HG02970 (cell line): ENCODE measurements around the gene SETX.
"Not testable (repeated sequence)": the region's sequence is repeated elsewhere in the genome, so short reads cannot be mapped to it uniquely, and the experiment has no call there.

Experiments used
- ATAC-seq: cut with Tn5 transposase; IDR thresholded peaks from one replicate; pipeline ENCODE4 v1.9.1; 2021; ENCODE audit warnings: mild to moderate bottlenecking, moderate library complexity, moderate number of reproducible peaks; ENCODE audit not compliant: unreplicated experiment, low FRiP score

The SETX gene, protein sequence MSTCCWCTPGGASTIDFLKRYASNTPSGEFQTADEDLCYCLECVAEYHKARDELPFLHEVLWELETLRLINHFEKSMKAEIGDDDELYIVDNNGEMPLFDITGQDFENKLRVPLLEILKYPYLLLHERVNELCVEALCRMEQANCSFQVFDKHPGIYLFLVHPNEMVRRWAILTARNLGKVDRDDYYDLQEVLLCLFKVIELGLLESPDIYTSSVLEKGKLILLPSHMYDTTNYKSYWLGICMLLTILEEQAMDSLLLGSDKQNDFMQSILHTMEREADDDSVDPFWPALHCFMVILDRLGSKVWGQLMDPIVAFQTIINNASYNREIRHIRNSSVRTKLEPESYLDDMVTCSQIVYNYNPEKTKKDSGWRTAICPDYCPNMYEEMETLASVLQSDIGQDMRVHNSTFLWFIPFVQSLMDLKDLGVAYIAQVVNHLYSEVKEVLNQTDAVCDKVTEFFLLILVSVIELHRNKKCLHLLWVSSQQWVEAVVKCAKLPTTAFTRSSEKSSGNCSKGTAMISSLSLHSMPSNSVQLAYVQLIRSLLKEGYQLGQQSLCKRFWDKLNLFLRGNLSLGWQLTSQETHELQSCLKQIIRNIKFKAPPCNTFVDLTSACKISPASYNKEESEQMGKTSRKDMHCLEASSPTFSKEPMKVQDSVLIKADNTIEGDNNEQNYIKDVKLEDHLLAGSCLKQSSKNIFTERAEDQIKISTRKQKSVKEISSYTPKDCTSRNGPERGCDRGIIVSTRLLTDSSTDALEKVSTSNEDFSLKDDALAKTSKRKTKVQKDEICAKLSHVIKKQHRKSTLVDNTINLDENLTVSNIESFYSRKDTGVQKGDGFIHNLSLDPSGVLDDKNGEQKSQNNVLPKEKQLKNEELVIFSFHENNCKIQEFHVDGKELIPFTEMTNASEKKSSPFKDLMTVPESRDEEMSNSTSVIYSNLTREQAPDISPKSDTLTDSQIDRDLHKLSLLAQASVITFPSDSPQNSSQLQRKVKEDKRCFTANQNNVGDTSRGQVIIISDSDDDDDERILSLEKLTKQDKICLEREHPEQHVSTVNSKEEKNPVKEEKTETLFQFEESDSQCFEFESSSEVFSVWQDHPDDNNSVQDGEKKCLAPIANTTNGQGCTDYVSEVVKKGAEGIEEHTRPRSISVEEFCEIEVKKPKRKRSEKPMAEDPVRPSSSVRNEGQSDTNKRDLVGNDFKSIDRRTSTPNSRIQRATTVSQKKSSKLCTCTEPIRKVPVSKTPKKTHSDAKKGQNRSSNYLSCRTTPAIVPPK (N-terminal part only)

DNA sequence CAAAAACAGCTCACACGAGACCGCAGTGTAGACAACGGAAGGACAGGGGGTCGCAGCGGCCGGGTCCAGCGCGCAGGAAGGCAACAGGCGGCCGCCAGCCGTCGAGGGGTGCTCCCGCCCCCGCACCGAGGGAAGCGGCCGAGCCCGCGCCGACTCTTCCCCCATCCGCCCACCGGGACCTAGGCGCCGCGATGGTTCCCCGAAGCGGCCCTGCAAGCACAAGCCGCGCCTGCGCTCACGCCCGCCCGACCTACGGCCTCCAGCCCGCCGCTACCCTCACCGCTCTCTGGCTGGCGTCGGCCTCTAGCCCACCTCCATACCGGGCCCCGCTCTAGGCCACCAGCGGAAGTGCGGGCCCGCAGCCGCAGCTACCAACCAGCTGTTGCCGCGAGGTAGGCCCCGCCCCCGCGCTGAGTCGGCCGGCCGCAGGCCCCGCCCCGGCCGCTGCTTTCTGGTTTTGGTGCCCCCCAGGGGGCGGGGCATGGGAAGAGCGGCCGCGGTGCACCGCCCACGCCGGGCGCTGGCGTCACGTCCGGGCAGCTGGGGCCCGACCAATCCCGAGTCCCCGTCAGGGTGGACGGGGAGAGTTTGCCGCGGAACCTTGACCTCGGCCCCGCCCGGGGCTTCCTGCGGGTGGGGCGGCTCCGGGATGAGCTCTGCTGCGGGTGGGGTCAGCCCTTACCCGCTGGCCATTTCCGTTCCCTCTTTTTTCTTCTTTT is at the start of gene SETX:
TSS of gene SETX (minus strand) at position 350 of the 719 bp plus-strand sequence. CDS start 5,558 bp downstream, outside the sequence.
- peak; percentile 88 for ATAC-seq

- ATAC-seq = no peak
These were observed 49.6 kb upstream of the SETX start for GRCh38 chr9:132404228-132404881.

DNA sequence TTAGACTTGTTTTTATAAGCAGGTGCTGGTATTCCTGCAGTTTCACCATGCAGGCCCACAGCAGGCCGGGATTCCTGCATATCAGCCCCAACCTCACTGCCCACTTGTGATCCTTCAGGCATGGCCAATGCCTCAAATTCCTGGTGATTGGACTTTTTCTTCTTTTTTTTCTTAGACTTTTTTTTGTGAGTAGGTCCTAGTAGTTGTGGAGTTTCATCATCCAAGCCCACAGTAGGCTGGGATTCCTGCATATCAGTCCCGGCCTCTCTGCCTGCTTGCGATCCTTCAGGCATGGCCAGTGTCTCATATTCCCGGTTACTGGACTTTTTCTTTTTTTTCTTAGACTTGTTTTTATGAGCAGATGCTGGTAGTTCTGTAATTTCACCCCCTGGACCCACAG is 47.0 kb upstream of the SETX start:
- no peak for ATAC-seq

GRCh38 chr9:132395560-132395959 is 40.8 kb upstream of the SETX start:
- no peak for ATAC-seq

GRCh38 chr9:132391449-132391848 is 36.7 kb upstream of the SETX start:
- ATAC-seq = no peak

DNA sequence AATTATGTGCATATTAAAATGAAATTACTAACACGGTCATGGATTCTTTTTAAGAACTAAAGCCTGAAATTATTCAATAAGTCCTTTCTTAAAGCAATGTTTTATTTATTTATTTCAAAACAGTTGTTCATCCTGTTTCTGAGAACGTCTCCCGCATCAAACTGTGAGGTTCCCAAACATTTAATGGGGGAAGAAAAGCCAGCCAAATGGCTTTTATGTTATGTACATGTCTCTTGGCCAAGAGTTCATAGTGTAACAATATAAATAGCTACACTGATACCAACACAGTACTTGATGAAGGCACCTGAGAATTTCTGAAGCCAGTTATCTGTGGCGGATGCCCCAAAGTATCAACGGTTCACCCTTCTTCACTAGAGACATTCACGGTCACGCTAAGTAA is 36.2 kb upstream of the SETX start:
- no peak for ATAC-seq

- no peak for ATAC-seq
These were observed 32.3 kb upstream of the SETX start for GRCh38 chr9:132387133-132387532.

GRCh38 chr9:132384376-132384775 is 29.6 kb upstream of the SETX start:
- ATAC-seq = no peak

- no peak for ATAC-seq
These were observed 28.7 kb upstream of the SETX start for GRCh38 chr9:132383462-132383883.

- ATAC-seq = no peak
These were observed 27.3 kb upstream of the SETX start for GRCh38 chr9:132381966-132382541.

DNA sequence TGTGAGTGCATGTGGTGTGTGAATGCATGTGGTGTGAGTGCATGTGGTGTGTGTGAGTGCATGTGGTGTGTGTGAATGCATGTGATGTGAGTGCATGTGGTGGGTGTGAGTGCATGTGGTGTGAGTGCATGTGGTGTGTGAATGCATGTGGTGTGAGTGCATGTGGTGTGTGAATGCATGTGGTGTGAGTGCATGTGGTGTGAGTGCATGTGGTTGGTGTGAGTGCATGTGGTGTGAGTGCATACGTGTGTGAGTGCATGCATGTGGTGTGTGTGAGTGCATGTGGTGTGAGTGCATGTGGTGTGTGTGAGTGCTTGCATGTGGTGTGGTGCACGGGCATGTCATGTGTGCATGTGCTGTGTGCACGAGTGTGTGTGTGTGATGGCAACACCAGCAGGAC is 23.6 kb upstream of the SETX start:
- not testable (repeated sequence) for ATAC-seq

DNA sequence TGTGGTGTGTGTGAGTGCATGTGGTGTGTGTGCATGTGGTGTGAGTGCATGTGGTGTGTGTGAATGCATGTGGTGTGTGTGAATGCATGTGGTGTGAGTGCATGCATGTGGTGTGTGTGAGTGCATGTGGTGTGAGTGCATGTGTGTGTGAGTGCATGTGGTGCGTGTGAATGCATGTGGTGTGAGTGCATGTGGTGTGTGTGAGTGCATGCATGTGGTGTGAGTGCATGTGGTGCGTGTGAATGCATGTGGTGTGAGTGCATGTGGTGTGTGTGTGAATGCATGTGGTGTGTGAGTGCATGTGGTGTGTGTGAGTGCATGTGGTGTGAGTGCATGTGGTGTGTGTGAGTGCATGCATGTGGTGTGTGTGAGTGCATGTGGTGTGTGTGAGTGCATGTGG is 23.0 kb upstream of the SETX start:
- ATAC-seq = not testable (repeated sequence)

- no peak for ATAC-seq
These were observed 17.6 kb upstream of the SETX start for GRCh38 chr9:132372177-132373095.

GRCh38 chr9:132370592-132370991 is 15.8 kb upstream of the SETX start:
- ATAC-seq = no peak

DNA sequence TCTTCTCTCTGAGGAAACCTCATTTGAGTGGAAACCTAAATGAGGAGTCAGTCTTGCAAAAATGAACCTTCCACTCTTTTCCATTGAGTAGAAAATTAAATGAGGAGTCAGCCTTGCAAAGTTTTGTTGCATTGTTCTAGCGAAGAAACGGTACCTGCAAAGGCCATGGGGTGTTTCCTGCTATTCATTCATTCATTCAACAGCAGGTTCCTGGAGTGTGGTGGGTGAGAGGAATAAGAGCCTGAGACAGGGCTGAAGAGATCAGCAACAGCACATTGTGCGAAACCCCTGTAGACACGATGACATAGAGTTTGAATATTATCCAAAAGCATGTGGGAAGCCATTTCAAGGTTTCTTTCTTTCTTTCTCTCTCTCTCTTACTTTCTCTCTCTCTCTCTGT is 14.6 kb upstream of the SETX start:
- no peak for ATAC-seq

DNA sequence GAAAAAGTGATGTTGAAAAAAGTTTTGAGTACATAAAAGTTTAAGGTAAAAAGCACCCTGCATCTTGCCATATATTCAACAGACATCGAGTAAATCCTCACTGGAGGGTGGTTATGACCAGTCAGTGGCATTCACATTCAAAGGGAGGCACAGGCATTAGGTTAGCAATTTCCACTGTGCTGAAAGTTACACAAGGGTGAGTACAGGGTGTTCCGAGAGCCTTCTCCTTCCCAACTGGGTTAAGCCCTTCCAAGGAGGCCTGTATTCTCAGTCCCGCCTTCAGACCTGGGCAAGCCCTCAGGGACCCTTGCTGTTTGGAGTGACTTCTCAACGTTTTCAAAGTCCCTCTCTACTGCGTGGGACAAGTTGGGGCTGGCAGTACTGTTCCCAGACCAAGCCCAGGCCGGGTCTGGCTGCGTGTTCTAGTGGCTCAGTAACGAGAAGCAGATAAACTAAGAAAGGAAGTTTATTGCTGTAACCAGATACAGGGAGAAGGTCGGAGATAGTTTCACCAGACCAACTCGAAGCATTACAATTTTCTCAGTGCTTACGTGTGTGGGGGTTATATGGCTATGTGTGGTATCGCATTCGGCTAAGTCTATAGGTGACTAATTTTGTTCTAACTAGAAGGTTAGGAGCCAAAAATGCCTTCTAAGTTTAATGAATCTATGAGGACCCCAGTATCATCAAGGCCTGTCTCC is 13.0 kb upstream of the SETX start:
- no peak for ATAC-seq

DNA sequence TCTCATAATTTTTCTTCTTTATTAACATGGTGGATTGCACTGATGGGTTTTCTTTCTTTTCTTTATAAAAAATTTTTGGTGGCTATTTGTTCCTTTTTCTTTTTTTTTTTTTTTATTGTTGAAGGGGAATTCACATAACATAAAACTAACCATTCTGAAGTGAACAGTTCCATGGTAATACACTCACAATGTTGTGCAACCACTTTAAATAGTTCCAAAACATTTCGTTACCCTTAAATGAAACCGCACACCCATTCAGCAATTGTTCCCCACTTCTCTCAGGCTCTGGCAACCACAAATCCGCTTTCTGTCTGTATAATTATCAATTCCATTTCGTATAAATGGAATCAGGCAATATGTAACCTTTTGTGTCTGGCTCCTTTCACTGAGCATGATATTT is 11.7 kb upstream of the SETX start:
- ATAC-seq = no peak

GRCh38 chr9:132365986-132366385 is 11.2 kb upstream of the SETX start:
- ATAC-seq = no peak
